Coronary artery (tissue), 2 donors: ENCODE data around the gene PHACTR2.
"Not testable (repeated sequence)": the region's sequence is repeated elsewhere in the genome, so short reads cannot be mapped to it uniquely, and the experiment has no call there.

Experiments used
- DNase-seq: peaks from one replicate; pipeline ENCODE4 v3.0.0-alpha.2; 2017; ENCODE audit warnings: low spot score
- H3K27ac ChIP-seq, 2 donors: fragments of 200-600 bp; sonication (generic); one replicate each; pipeline ENCODE4 v1.5.1; 2016 to 2019
- H3K4me3 ChIP-seq: fragments of 200-600 bp; sonication (generic); 2 replicates; pipeline ENCODE4 v1.5.1; 2016; ENCODE audit warnings: mild to moderate bottlenecking, moderate library complexity
- TF ChIP-seq, protein P1 (sequence below): fragments of 200-600 bp; sonication (generic); IDR thresholded peaks from one replicate; pipeline ENCODE4 v1.5.1; 2019; ENCODE audit warnings: antibody characterized with exemption

The PHACTR2 gene

DNA sequence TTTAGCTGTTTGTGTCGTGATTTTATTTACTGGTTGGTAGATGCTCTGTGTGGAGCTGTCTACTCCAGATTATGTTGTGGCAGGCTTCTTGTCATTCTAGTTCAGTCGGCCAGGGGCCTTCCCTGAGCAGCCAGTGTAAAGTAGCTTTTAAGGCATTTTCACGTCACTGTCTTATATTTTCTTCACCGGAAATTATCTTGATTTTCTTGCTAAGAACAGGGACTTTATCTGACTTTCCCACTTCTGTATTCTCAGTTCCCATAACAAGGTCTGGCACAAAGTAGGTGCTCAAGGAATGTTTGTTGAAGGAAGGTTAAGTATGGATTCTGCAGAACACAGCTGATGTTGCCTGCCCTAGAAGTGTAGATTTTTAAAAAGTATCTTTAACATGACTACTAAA, 166.2 kb downstream of the PHACTR2 start:
- no peak for DNase-seq
- peak overlapping the region; percentile 88 to 90 for H3K27ac ChIP-seq
- H3K4me3 ChIP-seq: peak overlapping the region; percentile 77
- TF ChIP-seq, protein P1, sequence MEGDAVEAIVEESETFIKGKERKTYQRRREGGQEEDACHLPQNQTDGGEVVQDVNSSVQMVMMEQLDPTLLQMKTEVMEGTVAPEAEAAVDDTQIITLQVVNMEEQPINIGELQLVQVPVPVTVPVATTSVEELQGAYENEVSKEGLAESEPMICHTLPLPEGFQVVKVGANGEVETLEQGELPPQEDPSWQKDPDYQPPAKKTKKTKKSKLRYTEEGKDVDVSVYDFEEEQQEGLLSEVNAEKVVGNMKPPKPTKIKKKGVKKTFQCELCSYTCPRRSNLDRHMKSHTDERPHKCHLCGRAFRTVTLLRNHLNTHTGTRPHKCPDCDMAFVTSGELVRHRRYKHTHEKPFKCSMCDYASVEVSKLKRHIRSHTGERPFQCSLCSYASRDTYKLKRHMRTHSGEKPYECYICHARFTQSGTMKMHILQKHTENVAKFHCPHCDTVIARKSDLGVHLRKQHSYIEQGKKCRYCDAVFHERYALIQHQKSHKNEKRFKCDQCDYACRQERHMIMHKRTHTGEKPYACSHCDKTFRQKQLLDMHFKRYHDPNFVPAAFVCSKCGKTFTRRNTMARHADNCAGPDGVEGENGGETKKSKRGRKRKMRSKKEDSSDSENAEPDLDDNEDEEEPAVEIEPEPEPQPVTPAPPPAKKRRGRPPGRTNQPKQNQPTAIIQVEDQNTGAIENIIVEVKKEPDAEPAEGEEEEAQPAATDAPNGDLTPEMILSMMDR: no peak

DNA sequence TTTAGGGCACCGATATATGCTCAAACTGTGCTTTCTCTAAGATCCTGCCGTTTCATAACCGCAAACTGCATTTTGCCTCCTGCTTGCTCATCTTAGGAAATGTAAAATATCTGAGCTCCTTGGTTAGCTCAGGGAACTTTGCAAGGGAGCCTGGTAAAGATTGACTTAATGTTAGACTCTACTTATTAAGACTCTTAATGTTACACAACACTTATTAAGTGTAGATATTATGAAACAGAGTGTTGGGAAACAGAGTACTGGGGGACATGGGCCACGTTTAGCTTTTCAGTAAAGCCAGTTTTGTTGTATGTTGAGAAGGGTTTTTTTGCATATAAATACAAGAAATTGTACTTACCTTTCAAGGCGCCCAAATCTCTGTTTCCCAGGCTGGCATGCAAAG, 167.3 kb downstream of the PHACTR2 start:
- no peak overlapping the region for H3K27ac ChIP-seq
- no peak overlapping the region for H3K4me3 ChIP-seq
- DNase-seq: no peak
- TF ChIP-seq, protein P1: no peak

DNA sequence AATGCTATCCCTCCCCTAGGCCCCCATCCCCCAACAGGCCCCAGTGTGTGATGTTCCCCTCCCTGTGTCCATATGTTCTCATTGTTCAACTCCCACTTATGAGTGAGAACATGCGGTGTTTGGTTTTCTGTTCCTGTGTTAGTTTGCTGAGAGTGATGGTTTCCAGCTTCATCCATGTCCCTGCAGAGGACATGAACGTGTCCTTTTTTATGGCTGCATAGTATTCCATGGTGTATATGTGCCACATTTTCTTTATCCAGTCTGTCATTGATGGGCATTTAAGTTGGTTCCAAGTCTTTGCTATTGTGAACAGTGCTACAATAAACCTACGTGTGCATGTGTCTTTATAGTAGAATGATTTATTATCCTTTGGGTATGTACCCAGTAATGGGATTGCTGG, 173.9 kb downstream of the PHACTR2 start:
- H3K27ac ChIP-seq, H3K4me3 ChIP-seq, DNase-seq: not testable (repeated sequence)

DNA sequence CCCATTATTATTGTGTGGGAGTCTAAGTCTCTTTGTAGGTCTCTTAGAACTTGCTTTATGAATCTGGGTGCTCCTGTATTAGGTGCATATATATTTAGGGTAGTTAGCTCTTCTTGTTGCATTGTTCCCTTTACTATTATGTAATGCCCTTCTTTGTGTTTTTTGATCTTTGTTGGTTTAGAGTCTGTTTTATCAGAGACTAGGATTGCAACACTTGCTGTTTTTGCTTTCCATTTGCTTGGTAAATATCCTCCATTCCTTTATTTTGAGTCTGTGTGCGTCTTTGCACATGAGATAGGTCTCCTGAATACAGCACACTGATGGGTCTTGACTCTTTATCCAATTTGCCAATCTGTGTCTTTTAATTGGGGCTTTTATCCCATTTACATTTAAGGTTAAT, 177.3 kb downstream of the PHACTR2 start:
- H3K4me3 ChIP-seq, DNase-seq, H3K27ac ChIP-seq: not testable (repeated sequence)

DNA sequence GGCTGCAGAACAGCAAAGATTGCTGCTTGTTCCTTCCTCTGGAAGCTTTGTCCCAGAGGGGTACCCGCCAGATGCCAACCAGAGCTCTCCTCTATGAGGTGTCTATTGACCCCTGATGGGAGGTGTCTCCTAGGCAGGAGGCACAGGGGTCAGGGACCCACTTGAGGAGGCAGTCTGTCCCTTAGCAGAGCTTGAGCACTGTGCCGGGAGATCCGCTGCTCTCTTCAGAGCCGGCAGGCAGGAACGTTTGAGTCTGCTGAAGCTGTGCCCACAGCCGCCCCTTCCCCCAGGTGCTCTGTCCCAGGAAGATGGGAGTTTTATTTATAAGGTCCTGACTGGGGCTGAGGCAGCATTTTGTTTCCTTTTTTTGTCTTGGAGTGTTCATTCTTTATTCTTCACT, 179.0 kb downstream of the PHACTR2 start:
- not testable (repeated sequence) for H3K4me3 ChIP-seq, DNase-seq, H3K27ac ChIP-seq

DNA sequence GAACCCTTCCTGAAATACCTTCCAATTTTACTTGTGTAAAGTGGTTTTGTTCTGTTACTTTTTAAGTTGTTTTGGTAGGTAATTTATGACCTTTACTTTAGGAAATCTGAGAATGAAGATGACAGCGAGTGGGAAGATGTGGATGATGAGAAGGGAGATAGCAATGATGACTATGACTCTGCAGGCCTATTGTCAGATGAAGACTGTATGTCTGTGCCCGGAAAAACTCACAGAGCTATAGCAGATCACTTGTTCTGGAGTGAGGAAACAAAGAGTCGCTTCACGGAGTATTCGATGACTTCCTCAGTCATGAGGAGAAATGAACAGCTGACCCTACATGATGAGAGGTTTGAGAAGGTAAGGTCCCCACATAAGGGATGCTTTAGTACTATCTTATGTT, 179.9 kb downstream of the PHACTR2 start:
- Histone ChIP-seq H3K4me3 (no peak overlapping the region), H3K27ac (no peak overlapping the region)
- DNase-seq: no peak
- TF ChIP-seq, protein P1: no peak

DNA sequence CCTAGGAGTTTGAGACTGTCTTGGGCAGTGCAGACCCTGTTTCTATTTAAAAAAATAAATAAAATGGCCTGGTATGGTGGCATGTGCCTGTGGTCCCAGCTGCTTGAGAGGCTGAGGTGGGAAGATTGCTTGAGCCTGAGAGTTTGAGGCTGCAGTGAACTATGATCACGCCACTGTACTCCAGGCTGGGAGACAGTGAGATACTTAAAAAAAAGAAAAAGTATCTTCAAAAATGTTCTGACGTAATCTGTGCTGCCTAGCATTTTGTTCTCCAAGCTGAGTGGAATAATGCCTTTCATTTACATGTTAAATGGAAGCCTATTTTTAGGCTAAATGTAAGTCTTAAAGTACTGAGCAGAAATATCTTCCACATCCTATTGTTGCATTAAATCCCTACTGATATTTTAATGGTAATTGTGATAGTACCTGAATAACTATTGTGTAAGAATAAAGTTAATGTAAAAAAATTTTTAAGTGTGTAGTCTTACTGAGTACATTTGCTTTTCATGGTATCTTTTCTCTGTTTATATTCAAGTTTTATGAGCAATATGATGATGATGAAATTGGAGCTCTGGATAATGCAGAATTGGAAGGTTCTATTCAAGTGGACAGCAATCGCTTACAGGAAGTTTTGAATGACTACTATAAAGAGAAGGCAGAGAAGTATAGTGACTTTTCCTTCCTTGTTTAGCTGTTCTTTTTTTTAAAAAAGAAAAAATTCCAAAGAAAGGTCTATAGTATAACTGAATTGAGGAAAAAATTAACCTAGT, 182.3 kb downstream of the PHACTR2 start:
- TF ChIP-seq, protein P1: no peak
- H3K4me3 ChIP-seq: no peak overlapping the region
- H3K27ac ChIP-seq: no peak overlapping the region
- no peak for DNase-seq

DNA sequence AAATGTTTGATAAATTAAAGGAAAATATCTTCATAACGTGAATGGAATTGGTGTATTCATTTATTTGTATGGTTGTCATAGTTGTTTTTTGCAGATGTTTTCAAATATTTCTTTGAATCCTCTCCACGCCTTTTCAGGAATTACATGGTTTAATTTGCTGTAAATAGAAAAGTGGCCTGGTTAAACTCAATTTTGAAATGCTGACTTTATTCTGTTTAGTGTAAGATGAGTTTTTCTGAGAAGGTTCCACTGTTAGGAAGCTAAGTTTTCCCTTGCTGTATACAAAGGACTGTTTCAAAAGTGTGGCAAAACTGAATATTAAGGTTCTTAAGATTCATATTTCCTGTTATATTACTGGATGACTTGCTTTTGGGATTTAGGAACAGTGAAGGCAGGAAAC, 186.0 kb downstream of the PHACTR2 start:
- DNase-seq: no peak
- Histone ChIP-seq H3K27ac (no peak overlapping the region), H3K4me3 (no peak overlapping the region)
- TF ChIP-seq, protein P1: no peak

DNA sequence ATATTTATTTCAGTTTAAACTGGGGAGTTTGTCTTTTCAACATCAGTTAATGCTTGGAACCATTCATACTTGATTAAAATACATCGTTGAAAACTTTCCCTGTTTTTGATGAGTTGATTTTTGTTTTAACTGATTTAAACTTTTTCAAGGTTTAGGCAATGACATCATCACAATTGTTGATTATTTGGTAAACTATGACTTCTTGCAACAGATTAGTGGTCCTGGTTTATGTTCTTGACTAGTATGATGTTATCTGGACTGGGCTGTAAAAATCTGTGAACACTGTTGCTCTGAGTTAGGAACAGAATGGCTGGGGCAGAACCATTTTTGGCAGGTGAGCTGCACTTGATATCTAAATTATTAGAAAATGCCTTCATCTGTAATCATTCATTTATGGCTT, 186.5 kb downstream of the PHACTR2 start, which contains the start of gene ZC2HC1B:
ZC2HC1B (plus strand) TSS at position 241 of the 400 bp plus-strand sequence; CDS start at position 307, 66 bp downstream.
- no peak for DNase-seq
- H3K27ac ChIP-seq: no peak within 1 kb of the TSS
- TF ChIP-seq, protein P1: no peak
- H3K4me3 ChIP-seq: no peak within 1 kb of the TSS
